Activated naive CD8-positive, alpha-beta T cell (primary cell): Measurements from ENCODE around the gene MRAP.

Experiments used
- H3K27ac Mint-ChIP-seq: one replicate; pipeline ENCODE4 v1.8.0; 2021; ENCODE audit warnings: mixed read lengths
- H3K27me3 Mint-ChIP-seq: one replicate; pipeline ENCODE4 v1.8.0; 2021; ENCODE audit warnings: mixed read lengths
- H3K36me3 Mint-ChIP-seq: one replicate; pipeline ENCODE4 v1.8.0; 2021; ENCODE audit warnings: mixed read lengths
- H3K4me1 Mint-ChIP-seq: one replicate; pipeline ENCODE4 v1.8.0; 2021; ENCODE audit warnings: low read depth, mixed read lengths
- H3K4me3 Mint-ChIP-seq: one replicate; pipeline ENCODE4 v1.8.0; 2021; ENCODE audit warnings: mild to moderate bottlenecking, mixed read lengths
- H3K9me3 Mint-ChIP-seq: one replicate; pipeline ENCODE4 v1.8.0; 2021; ENCODE audit warnings: low read depth, mixed read lengths

MRAP gene

GRCh38 chr21:32278518-32279376 lies 19.9 kb upstream of the MRAP start, which contains the start of gene MIS18A:
Gene MIS18A, minus strand, starts transcription at chr21:32279049. Its CDS starts 35 bp downstream, at chr21:32279014.
- no peaks in the 10 kb centered on the region for H3K9me3 Mint-ChIP-seq
- peak within 1 kb of the TSS; percentile 99 for H3K4me3 Mint-ChIP-seq

DNA sequence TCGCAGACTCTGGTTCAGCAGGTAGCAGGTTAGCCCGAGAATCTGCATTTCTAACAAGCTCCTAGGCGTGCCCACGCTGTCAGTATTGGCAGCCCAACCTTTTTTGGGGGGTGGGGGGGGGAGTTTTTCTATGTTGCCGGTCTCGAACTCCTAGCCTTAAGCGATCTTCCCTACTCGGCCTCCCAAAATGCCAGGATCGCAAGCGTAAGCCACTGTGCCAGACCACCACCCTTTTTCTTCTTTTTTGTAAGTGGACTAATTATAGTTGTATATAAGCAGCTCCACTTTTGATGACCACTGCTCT lies 19.3 kb upstream of the MRAP start:
- Mint-ChIP-seq H3K36me3 (peaks cover 7% of the 10 kb centered on the region), H3K9me3 (no peaks in the 10 kb centered on the region), H3K27ac (peak overlapping the region; percentile 94), H3K27me3 (no peaks in the 10 kb centered on the region), H3K4me3 (peak overlapping the region; percentile 99), H3K4me1 (peaks cover 26% of the 10 kb centered on the region)

More at GRCh38 chr21:32278518-32279376, 19.9 kb upstream of the MRAP start, which contains the start of gene MIS18A:
- Mint-ChIP-seq H3K36me3 (peaks cover 5% of the 10 kb centered on the region), H3K27me3 (no peaks in the 10 kb centered on the region), H3K27ac (peak within 1 kb of the TSS; percentile 94), H3K4me1 (peaks cover 26% of the 10 kb centered on the region)

GRCh38 chr21:32281531-32281930 lies 17.1 kb upstream of the MRAP start:
- Mint-ChIP-seq H3K4me1 (peaks cover 25% of the 10 kb centered on the region), H3K27me3 (no peaks in the 10 kb centered on the region), H3K36me3 (peaks cover 7% of the 10 kb centered on the region), H3K9me3 (no peaks in the 10 kb centered on the region), H3K27ac (no peak overlapping the region), H3K4me3 (no peak overlapping the region)

GRCh38 chr21:32282992-32283391 lies 15.7 kb upstream of the MRAP start:
- peaks cover 20% of the 10 kb centered on the region for H3K4me1 Mint-ChIP-seq
- H3K9me3 Mint-ChIP-seq = no peaks in the 10 kb centered on the region
- H3K27me3 Mint-ChIP-seq = no peaks in the 10 kb centered on the region
- no peak overlapping the region for H3K27ac Mint-ChIP-seq
- H3K4me3 Mint-ChIP-seq = no peak overlapping the region
- peaks cover 9% of the 10 kb centered on the region for H3K36me3 Mint-ChIP-seq

GRCh38 chr21:32285476-32285875 lies 13.2 kb upstream of the MRAP start:
- Mint-ChIP-seq H3K36me3 (peaks cover 9% of the 10 kb centered on the region), H3K4me3 (no peak overlapping the region), H3K4me1 (peaks cover under 1% of the 10 kb centered on the region), H3K27me3 (no peaks in the 10 kb centered on the region), H3K27ac (no peak overlapping the region), H3K9me3 (no peaks in the 10 kb centered on the region)

GRCh38 chr21:32297449-32297848 lies 1.2 kb upstream of the MRAP start:
- H3K27ac Mint-ChIP-seq = no peak overlapping the region
- no peaks in the 10 kb centered on the region for H3K9me3 Mint-ChIP-seq
- H3K36me3 Mint-ChIP-seq = peaks cover 3% of the 10 kb centered on the region
- H3K27me3 Mint-ChIP-seq = no peaks in the 10 kb centered on the region
- no peaks in the 10 kb centered on the region for H3K4me1 Mint-ChIP-seq
- H3K4me3 Mint-ChIP-seq = no peak overlapping the region

GRCh38 chr21:32298148-32298559 lies 501 bp upstream of the MRAP start:
- Mint-ChIP-seq H3K36me3 (peaks cover 3% of the 10 kb centered on the region), H3K27ac (no peak overlapping the region), H3K9me3 (no peaks in the 10 kb centered on the region), H3K27me3 (no peaks in the 10 kb centered on the region), H3K4me3 (no peak overlapping the region), H3K4me1 (no peaks in the 10 kb centered on the region)

- H3K9me3 Mint-ChIP-seq = no peaks in the 10 kb centered on the region
- no peaks in the 10 kb centered on the region for H3K4me1 Mint-ChIP-seq
- no peaks in the 10 kb centered on the region for H3K27me3 Mint-ChIP-seq
- no peak overlapping the region for H3K4me3 Mint-ChIP-seq
- peaks cover 6% of the 10 kb centered on the region for H3K36me3 Mint-ChIP-seq
- no peak overlapping the region for H3K27ac Mint-ChIP-seq
Observed at GRCh38 chr21:32299695-32300094, 1.0 kb downstream of the MRAP start.

GRCh38 chr21:32300117-32300681 lies 1.5 kb downstream of the MRAP start:
- no peaks in the 10 kb centered on the region for H3K4me1 Mint-ChIP-seq
- H3K27ac Mint-ChIP-seq = no peak overlapping the region
- no peak overlapping the region for H3K4me3 Mint-ChIP-seq
- no peaks in the 10 kb centered on the region for H3K9me3 Mint-ChIP-seq
- H3K36me3 Mint-ChIP-seq = peaks cover 6% of the 10 kb centered on the region
- no peaks in the 10 kb centered on the region for H3K27me3 Mint-ChIP-seq

DNA sequence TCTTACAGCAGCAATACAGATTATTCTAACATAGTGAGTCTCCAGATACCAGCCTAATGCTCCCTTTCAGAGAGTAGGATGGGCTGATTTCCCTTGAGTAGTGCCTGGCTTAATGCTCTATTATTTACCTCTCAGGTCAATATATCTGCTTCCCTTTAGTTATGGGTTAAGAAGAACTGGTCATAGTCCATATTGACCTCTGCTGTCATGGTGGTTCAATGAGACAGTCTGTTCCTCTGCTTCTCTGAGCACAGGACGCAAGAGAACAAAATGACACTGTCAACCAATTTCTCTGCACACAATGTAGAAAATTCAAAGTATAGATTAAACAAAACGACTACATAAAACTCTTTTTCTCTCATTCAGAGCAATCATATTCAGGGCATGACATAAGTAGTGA lies 2.9 kb downstream of the MRAP start:
- no peak overlapping the region for H3K27ac Mint-ChIP-seq
- no peaks in the 10 kb centered on the region for H3K27me3 Mint-ChIP-seq
- H3K4me1 Mint-ChIP-seq = no peaks in the 10 kb centered on the region
- H3K36me3 Mint-ChIP-seq = peaks cover 6% of the 10 kb centered on the region
- H3K4me3 Mint-ChIP-seq = no peak overlapping the region
- no peaks in the 10 kb centered on the region for H3K9me3 Mint-ChIP-seq

DNA sequence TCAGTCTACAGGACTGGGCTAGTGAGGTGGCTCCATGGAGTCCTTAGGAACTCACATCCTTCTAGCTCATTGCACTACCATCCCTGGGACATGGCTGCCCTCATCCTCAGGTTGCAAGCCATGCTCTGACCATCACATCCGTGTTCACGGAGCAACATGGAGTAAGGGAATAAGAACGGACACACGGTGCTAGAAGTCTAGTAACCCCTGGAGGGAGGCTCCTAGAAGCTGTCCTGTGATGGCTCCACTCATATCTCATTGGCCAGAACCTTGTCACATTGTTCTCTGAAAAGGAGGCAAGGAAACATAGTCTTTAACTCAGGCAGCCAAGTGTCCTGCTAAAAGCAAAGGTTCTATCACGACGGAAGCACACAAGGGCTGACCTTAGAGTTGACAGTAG lies 3.9 kb downstream of the MRAP start:
- no peak overlapping the region for H3K4me3 Mint-ChIP-seq
- H3K4me1 Mint-ChIP-seq = no peaks in the 10 kb centered on the region
- H3K36me3 Mint-ChIP-seq = peaks cover 6% of the 10 kb centered on the region
- H3K27ac Mint-ChIP-seq = no peak overlapping the region
- H3K27me3 Mint-ChIP-seq = no peaks in the 10 kb centered on the region
- H3K9me3 Mint-ChIP-seq = no peaks in the 10 kb centered on the region

- Mint-ChIP-seq H3K4me3 (no peak overlapping the region), H3K36me3 (peaks cover 6% of the 10 kb centered on the region), H3K4me1 (no peaks in the 10 kb centered on the region), H3K9me3 (no peaks in the 10 kb centered on the region), H3K27ac (no peak overlapping the region), H3K27me3 (no peaks in the 10 kb centered on the region)
Observed at GRCh38 chr21:32303385-32303784, 4.7 kb downstream of the MRAP start.

DNA sequence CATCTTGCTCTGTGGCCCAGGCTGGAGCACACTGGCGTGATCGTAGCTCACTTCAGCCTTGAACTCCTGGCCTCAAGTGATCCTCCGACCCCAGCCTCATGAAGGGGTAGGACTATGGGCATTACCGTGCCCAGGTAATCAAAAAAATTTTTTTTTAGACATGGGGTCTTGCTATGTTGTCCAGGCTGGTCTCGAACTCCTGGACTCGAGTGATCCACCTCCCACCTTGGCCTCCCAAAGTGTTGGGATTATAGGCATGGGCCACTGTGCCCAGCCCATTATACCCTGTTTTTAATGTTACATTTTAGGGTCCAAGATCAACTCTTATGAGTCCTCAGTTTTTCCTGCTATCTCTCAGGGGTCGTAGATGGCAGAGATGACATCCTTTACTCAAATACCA lies 6.3 kb downstream of the MRAP start:
- Mint-ChIP-seq H3K4me1 (no peaks in the 10 kb centered on the region), H3K36me3 (peaks cover 6% of the 10 kb centered on the region), H3K27me3 (no peaks in the 10 kb centered on the region), H3K4me3 (no peak overlapping the region), H3K27ac (no peak overlapping the region), H3K9me3 (no peaks in the 10 kb centered on the region)

DNA sequence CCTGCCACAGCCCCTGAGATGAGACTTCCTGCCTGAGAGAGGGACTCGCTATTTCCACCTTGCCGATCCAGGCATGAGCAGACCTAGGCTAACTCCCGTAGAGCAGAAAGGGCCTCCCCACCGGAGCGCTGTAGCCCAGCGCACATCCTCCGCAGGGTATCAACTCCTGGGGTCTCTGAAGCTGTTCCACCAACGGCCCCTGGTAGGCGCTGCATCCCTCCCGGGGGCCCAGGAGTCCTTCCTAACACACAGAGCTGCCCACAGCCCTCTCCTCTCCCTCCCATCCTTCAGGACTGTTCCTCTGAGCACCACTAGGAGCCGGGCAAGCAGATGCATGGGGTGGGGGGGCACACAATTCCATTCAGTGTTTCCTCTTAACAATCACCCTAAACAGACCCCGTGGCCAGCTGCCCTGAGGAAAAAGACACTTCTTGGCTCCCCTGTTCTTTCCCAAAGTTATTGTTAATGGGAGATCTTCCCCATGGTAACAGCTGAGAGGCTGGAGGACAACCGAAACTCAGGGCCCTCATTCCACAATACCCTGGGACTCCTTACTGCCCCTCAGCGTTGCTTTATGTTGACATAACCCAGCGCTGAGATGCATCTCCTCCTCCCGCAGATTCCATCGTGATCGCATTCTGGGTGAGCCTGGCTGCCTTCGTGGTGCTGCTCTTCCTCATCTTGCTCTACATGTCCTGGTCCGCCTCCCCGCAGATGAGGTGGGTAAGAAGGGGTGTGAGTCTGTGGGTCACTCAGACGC lies 7.5 kb downstream of the MRAP start:
- no peak overlapping the region for H3K27ac Mint-ChIP-seq
- H3K4me1 Mint-ChIP-seq = peaks cover 4% of the 10 kb centered on the region
- H3K36me3 Mint-ChIP-seq = peaks cover 9% of the 10 kb centered on the region
- no peaks in the 10 kb centered on the region for H3K9me3 Mint-ChIP-seq
- H3K4me3 Mint-ChIP-seq = no peak overlapping the region
- H3K27me3 Mint-ChIP-seq = no peaks in the 10 kb centered on the region

- peaks cover 12% of the 10 kb centered on the region for H3K36me3 Mint-ChIP-seq
- H3K4me1 Mint-ChIP-seq = peaks cover 6% of the 10 kb centered on the region
- no peaks in the 10 kb centered on the region for H3K27me3 Mint-ChIP-seq
- no peak overlapping the region for H3K27ac Mint-ChIP-seq
- no peak overlapping the region for H3K4me3 Mint-ChIP-seq
- H3K9me3 Mint-ChIP-seq = no peaks in the 10 kb centered on the region
Observed at GRCh38 chr21:32307706-32308105, 9.1 kb downstream of the MRAP start.
